Dedifferentiated amniotic fluid mesenchymal stem cell (primary cell): Measurements from ENCODE around the gene SDHB.

Source experiments
- DNase-seq: peaks from one replicate; pipeline ENCODE4 v3.0.0-alpha.2; 2016; ENCODE audit errors: extremely low spot score

Gene SDHB

DNA sequence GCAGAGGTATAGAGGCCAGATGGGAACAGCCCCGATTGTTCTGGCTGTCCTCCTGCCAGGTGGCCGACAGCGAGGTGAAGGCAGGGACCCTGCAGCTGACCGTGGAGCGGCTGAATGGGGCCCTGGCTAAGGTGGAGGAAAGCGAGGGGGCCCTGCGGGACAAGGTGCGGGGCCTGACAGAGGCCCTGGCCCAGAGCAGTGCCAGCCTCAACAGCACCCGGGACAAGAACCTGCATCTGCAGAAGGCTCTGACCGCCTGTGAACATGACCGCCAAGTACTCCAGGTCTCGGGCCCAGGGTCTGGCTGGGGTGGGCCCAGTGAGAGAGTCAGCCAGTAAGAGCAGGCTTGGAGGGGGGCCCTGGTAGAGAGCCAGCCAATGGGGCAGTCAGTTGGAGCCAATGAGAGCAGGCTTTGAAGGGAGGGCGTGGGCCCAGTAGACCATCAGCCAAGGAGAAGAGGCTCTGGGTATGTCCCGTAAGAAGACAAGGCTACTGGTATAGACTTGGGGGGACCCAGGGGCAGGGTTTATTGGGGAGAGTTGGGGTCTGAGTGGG, 84.7 kb downstream of the SDHB start:
- DNase-seq = no peak
